GM19463 (cell line): ENCODE measurements around the gene HMX1.

Experiments
- ATAC-seq: cut with Tn5 transposase; IDR thresholded peaks from one replicate; pipeline ENCODE4 v1.9.1; 2021; ENCODE audit warnings: mild to moderate bottlenecking, moderate library complexity; ENCODE audit not compliant: unreplicated experiment

Gene HMX1

GRCh38 chr4:8893227-8893623 is 21.6 kb upstream of the HMX1 start:
- no peak for ATAC-seq

GRCh38 chr4:8892556-8893226 is 21.1 kb upstream of the HMX1 start:
- no peak for ATAC-seq

- no peak for ATAC-seq
These were observed 20.3 kb upstream of the HMX1 start for GRCh38 chr4:8891646-8892555.

GRCh38 chr4:8891255-8891645 is 19.6 kb upstream of the HMX1 start:
- ATAC-seq = no peak

- ATAC-seq = no peak
These were observed 17.2 kb upstream of the HMX1 start for GRCh38 chr4:8888856-8889255.

GRCh38 chr4:8886612-8887406 is 15.2 kb upstream of the HMX1 start:
- no peak for ATAC-seq

- no peak for ATAC-seq
These were observed 10.6 kb upstream of the HMX1 start for GRCh38 chr4:8882239-8882638.

GRCh38 chr4:8880851-8881250 is 9.2 kb upstream of the HMX1 start:
- ATAC-seq = no peak

- no peak for ATAC-seq
These were observed 7.9 kb upstream of the HMX1 start for GRCh38 chr4:8879574-8879973.

- ATAC-seq = no peak
These were observed 6.8 kb upstream of the HMX1 start for GRCh38 chr4:8878421-8878820.

GRCh38 chr4:8877780-8878040 is 6.1 kb upstream of the HMX1 start:
- no peak for ATAC-seq

GRCh38 chr4:8876982-8877779 is 5.5 kb upstream of the HMX1 start:
- no peak for ATAC-seq

- ATAC-seq = no peak
These were observed 3.4 kb upstream of the HMX1 start for GRCh38 chr4:8874896-8875680.

- ATAC-seq = no peak
These were observed 2.6 kb upstream of the HMX1 start for GRCh38 chr4:8874003-8874895.

GRCh38 chr4:8872402-8873291 is 1.0 kb upstream of the HMX1 start:
- ATAC-seq = no peak

GRCh38 chr4:8870647-8871416 is 807 bp downstream of the HMX1 start:
- ATAC-seq = no peak

- no peak for ATAC-seq
These were observed 1.6 kb downstream of the HMX1 start for GRCh38 chr4:8869898-8870646.
